Erythroblast (primary cell): Measurements from ENCODE around the gene DMD.

Source experiments
- GATA1 ChIP-seq: IDR thresholded peaks from 2 replicates; pipeline ENCODE4 v1.6.1; 2011; ENCODE audit warnings: low read depth, mild to moderate bottlenecking, control low read depth, low read length, moderate library complexity
- POLR2A ChIP-seq: IDR thresholded peaks from 2 replicates; pipeline ENCODE4 v1.6.1; 2011; ENCODE audit warnings: mild to moderate bottlenecking, low read length

GRCh38 chrX:31435592-31435991 is 1775.8 kb downstream of the DMD start:
- TF ChIP-seq POLR2A (no peak), GATA1 (no peak)
